ENCODE data around the gene BSG.

- TF ChIP-seq FOSL2 (IDR thresholded peaks at IDR 0.05) (no peak), FOSL2 (CRISPR knock-in tag; IDR thresholded peaks at IDR 0.05) (no peak), RCOR1 (IDR thresholded peaks at IDR 0.05; ENCODE audit: low read depth, low read length) (no peak), SREBF2 (IDR thresholded peaks at IDR 0.05) (no peak), BHLHE40 (IDR thresholded peaks at IDR 0.05; ENCODE audit: low read depth, low read length) (no peak), PHF8 (IDR thresholded peaks at IDR 0.05; ENCODE audit: borderline replicate concordance, low read depth) (no peak), EP300 (IDR thresholded peaks at IDR 0.05) (no peak), GATA3 (IDR thresholded peaks at IDR 0.05; ENCODE audit: borderline replicate concordance) (no peak), SMC3 (IDR thresholded peaks at IDR 0.05) (no peak), RAD21 (conservative IDR thresholded peaks at IDR 0.05 in 1 of 2, IDR thresholded peaks at IDR 0.05 in 1 of 2) (no peak), POLR2A (IDR thresholded peaks at IDR 0.05; ENCODE audit: low read length) (no peak), POLR2AphosphoS2 (conservative IDR thresholded peaks at IDR 0.05; ENCODE audit: low read length) (no peak), CTCF (IDR thresholded peaks at IDR 0.05) (no peak), CEBPB (IDR thresholded peaks at IDR 0.05) (no peak)
These were observed 30.1 kb upstream of the BSG start for GRCh38 chr19:542173-542866.

Measured in A549 (cell line).